ELR (cell line): ENCODE data around the gene VSTM2B.

Experiments used
- DNase-seq: peaks from one replicate; pipeline ENCODE4 v3.0.0-alpha.2; 2015; ENCODE audit warnings: low read depth

The VSTM2B gene

GRCh38 chr19:29497241-29497640 lies 28.6 kb upstream of the VSTM2B start:
- no peak for DNase-seq

- no peak for DNase-seq
Observed at GRCh38 chr19:29497686-29498436, 27.9 kb upstream of the VSTM2B start.

GRCh38 chr19:29499261-29499920 lies 26.4 kb upstream of the VSTM2B start:
- DNase-seq, result no peak

- DNase-seq, result no peak
Observed at GRCh38 chr19:29499921-29500590, 25.7 kb upstream of the VSTM2B start.

GRCh38 chr19:29501816-29502580 lies 23.8 kb upstream of the VSTM2B start:
- DNase-seq, result no peak

- no peak for DNase-seq
Observed at GRCh38 chr19:29502581-29502850, 23.3 kb upstream of the VSTM2B start.

GRCh38 chr19:29503140-29503758 lies 22.5 kb upstream of the VSTM2B start:
- no peak for DNase-seq

- no peak for DNase-seq
Observed at GRCh38 chr19:29503785-29504184, 22.0 kb upstream of the VSTM2B start.

GRCh38 chr19:29504454-29504853 lies 21.3 kb upstream of the VSTM2B start:
- DNase-seq, result no peak

GRCh38 chr19:29505097-29505824 lies 20.5 kb upstream of the VSTM2B start:
- DNase-seq, result no peak

GRCh38 chr19:29506619-29506911 lies 19.2 kb upstream of the VSTM2B start:
- DNase-seq, result no peak

GRCh38 chr19:29507081-29507860 lies 18.5 kb upstream of the VSTM2B start:
- DNase-seq, result no peak

- no peak for DNase-seq
Observed at GRCh38 chr19:29508181-29508580, 17.6 kb upstream of the VSTM2B start.

GRCh38 chr19:29509456-29509855 lies 16.3 kb upstream of the VSTM2B start:
- DNase-seq, result no peak

- no peak for DNase-seq
Observed at GRCh38 chr19:29510701-29511265, 15.0 kb upstream of the VSTM2B start.

- DNase-seq, result no peak
Observed at GRCh38 chr19:29511768-29512167, 14.0 kb upstream of the VSTM2B start.

- no peak for DNase-seq
Observed at GRCh38 chr19:29512748-29513147, 13.0 kb upstream of the VSTM2B start.

GRCh38 chr19:29514525-29515232 lies 11.1 kb upstream of the VSTM2B start:
- no peak for DNase-seq

- DNase-seq, result no peak
Observed at GRCh38 chr19:29515233-29515619, 10.6 kb upstream of the VSTM2B start.
